Measurements from ENCODE around the gene C1orf159. TPM values are rescaled to one million over a fixed set of nuclear protein-coding genes. Genes with fewer than 3 reads are reported as not detected.

The C1orf159 gene
- total and polyA plus RNA-seq, 2 of the 8 experiments (the other 6 are each of a cell fraction or from before 2014, with no cell fraction given) = 10.0 to 10.9 TPM

DNA sequence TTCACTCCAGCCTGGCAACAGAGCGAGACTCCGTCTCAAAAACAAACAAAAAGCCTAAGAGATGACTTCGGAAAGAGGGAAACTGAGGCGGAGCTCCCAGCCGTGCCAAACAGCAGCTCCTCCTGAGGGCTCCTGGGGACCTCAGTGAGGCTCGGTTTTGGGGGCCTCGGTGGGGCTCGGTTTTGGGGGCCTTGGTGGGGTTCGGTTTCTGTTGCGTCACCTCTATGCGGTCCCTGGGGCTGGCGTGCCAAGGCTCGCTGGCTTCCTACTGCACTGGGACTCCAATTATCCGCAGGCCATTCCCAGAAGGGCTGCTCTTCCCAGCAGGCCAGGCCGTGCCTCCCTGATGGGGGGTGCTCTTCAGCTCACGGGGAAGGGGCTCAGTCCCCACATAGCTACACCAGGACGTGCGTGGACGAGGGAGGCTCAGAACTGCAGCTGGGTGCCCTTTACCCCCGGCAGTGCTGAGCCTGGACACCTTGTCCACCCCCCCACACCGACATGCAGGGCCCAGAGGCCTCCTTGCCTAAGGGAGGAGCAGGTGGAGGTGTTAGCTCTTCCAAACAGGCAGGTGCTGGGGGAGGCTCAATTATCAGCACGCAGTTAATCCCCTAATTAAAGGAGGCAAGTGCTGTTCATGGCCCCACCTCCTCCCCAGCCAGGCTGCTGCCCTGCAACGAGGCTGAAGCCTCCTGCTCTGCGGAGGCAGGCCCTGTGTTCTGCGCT lies 5.1 kb upstream of the C1orf159 start (continued):
- TF ChIP-seq KDM4A (IDR thresholded peaks at IDR 0.05; ENCODE audit: low read depth, low read length, severe bottlenecking) = no peak
- TF ChIP-seq MAFK (IDR thresholded peaks at IDR 0.05; ENCODE audit: low read depth, low read length) = no peak
- no peak for TF ChIP-seq BCL11A (IDR thresholded peaks at IDR 0.05; ENCODE audit: low read depth in 2 of 2, low read length in 2 of 2)
- TF ChIP-seq TAF7 (optimal IDR thresholded peaks at IDR 0.05; ENCODE audit: borderline replicate concordance, low read depth, low read length) = no peak
- TF ChIP-seq NANOG (IDR thresholded peaks at IDR 0.05; ENCODE audit: insufficient read depth, low read depth, low read length, poor library complexity, severe bottlenecking) = no peak
- no peak for TF ChIP-seq SIN3A (conservative IDR thresholded peaks at IDR 0.05 in 1 of 2, IDR thresholded peaks at IDR 0.05 in 1 of 2; ENCODE audit: low read depth in 1 of 2, low read length in 2 of 2)

All from H1 (cell line).